WTC11 (cell line): ENCODE data around the gene IDH1.

Experiments
- ATF2 ChIP-seq: sonication (generic); formaldehyde crosslinking; IDR thresholded peaks from 2 replicates; pipeline ENCODE4 v1.8.1; 2022; ENCODE audit warnings: low read depth, missing genetic modification reagents, borderline replicate concordance
- CTCF ChIP-seq: fragments of 200-600 bp; IDR thresholded peaks from 2 replicates; pipeline ENCODE4 v1.8.0; 2022; ENCODE audit warnings: antibody characterized with exemption
- E2F5 ChIP-seq: sonication (generic); formaldehyde crosslinking; IDR thresholded peaks from 2 replicates; pipeline ENCODE4 v1.8.1; 2022; ENCODE audit warnings: mild to moderate bottlenecking, moderate library complexity, missing genetic modification reagents
- MAX ChIP-seq: sonication (generic); formaldehyde crosslinking; IDR thresholded peaks from 2 replicates; pipeline ENCODE4 v1.8.0; 2022; ENCODE audit warnings: mild to moderate bottlenecking, missing genetic modification reagents
- ZNF317 ChIP-seq: sonication (generic); formaldehyde crosslinking; IDR thresholded peaks from 2 replicates; pipeline ENCODE4 v1.8.1; 2023; ENCODE audit warnings: low read depth, mild to moderate bottlenecking, moderate library complexity, missing genetic modification reagents, borderline replicate concordance

GRCh38 chr2:208269091-208269490 lies 14.2 kb upstream of the IDH1 start:
- TF ChIP-seq MAX (no peak), ZNF317 (CRISPR knock-in tag) (no peak), E2F5 (CRISPR knock-in tag) (no peak), ATF2 (no peak), CTCF (no peak)
